ENCODE results near the gene TGFBR2. TPM values are rescaled to one million over a fixed set of nuclear protein-coding genes. Genes with fewer than 3 reads are reported as not detected.

TGFBR2 gene
- total RNA-seq, 1 donor from 2014 or later, result 25.7 TPM

- Mint-ChIP-seq H3K4me3 (ENCODE audit: unreplicated experiment) (no peak overlapping the region), H3K9me3 (ENCODE audit: low read depth) (peaks cover 3% of the 10 kb centered on the region), H3K27ac (ENCODE audit: unreplicated experiment) (no peak overlapping the region), H3K27me3 (ENCODE audit: low read depth) (no peaks in the 10 kb centered on the region), H3K4me1 (ENCODE audit: low read depth) (peaks cover 14% of the 10 kb centered on the region), H3K36me3 (ENCODE audit: low read depth) (no peaks in the 10 kb centered on the region)
- TF ChIP-seq CTCF (IDR thresholded peaks at IDR 0.05), result no peak
- DNase-seq (ENCODE audit: low spot score), result no peak
Measured at GRCh38 chr3:30723211-30723610, 116.8 kb downstream of the TGFBR2 start.

- Mint-ChIP-seq H3K27me3 (ENCODE audit: low read depth) (no peaks in the 10 kb centered on the region), H3K4me1 (ENCODE audit: low read depth) (peaks cover 21% of the 10 kb centered on the region), H3K36me3 (ENCODE audit: low read depth) (no peaks in the 10 kb centered on the region), H3K4me3 (ENCODE audit: unreplicated experiment) (no peak overlapping the region), H3K27ac (ENCODE audit: unreplicated experiment) (no peak overlapping the region), H3K9me3 (ENCODE audit: low read depth) (peaks cover 3% of the 10 kb centered on the region)
- no peak for DNase-seq (ENCODE audit: low spot score)
- TF ChIP-seq CTCF (IDR thresholded peaks at IDR 0.05), result no peak
Measured at GRCh38 chr3:30724863-30725262, 118.5 kb downstream of the TGFBR2 start.

- H3K9me3 Mint-ChIP-seq (ENCODE audit: low read depth), result no peaks in the 10 kb centered on the region
- no peak for TF ChIP-seq CTCF (IDR thresholded peaks at IDR 0.05)
- no peaks in the 10 kb centered on the region for H3K36me3 Mint-ChIP-seq (ENCODE audit: low read depth)
Measured at GRCh38 chr3:30728143-30728542, 121.7 kb downstream of the TGFBR2 start.

GRCh38 chr3:30729512-30729911 lies 123.1 kb downstream of the TGFBR2 start:
- TF ChIP-seq CTCF (IDR thresholded peaks at IDR 0.05), result no peak
- no peak for DNase-seq (ENCODE audit: low spot score)
- Mint-ChIP-seq H3K36me3 (ENCODE audit: low read depth) (no peaks in the 10 kb centered on the region), H3K9me3 (ENCODE audit: low read depth) (no peaks in the 10 kb centered on the region), H3K4me3 (ENCODE audit: unreplicated experiment) (no peak overlapping the region), H3K4me1 (ENCODE audit: low read depth) (peaks cover 6% of the 10 kb centered on the region), H3K27ac (ENCODE audit: unreplicated experiment) (no peak overlapping the region), H3K27me3 (ENCODE audit: low read depth) (no peaks in the 10 kb centered on the region)

More at GRCh38 chr3:30728143-30728542, 121.7 kb downstream of the TGFBR2 start:
- no peak for DNase-seq (ENCODE audit: low spot score)
- H3K4me1 Mint-ChIP-seq (ENCODE audit: low read depth), result peaks cover 6% of the 10 kb centered on the region
- H3K27me3 Mint-ChIP-seq (ENCODE audit: low read depth), result no peaks in the 10 kb centered on the region
- H3K4me3 Mint-ChIP-seq (ENCODE audit: unreplicated experiment), result no peak overlapping the region
- H3K27ac Mint-ChIP-seq (ENCODE audit: unreplicated experiment), result no peak overlapping the region

GRCh38 chr3:30729936-30730335 lies 123.5 kb downstream of the TGFBR2 start:
- no peaks in the 10 kb centered on the region for H3K9me3 Mint-ChIP-seq (ENCODE audit: low read depth)
- no peak for DNase-seq (ENCODE audit: low spot score)
- no peaks in the 10 kb centered on the region for H3K27me3 Mint-ChIP-seq (ENCODE audit: low read depth)
- H3K4me1 Mint-ChIP-seq (ENCODE audit: low read depth), result peaks cover 6% of the 10 kb centered on the region
- no peaks in the 10 kb centered on the region for H3K36me3 Mint-ChIP-seq (ENCODE audit: low read depth)
- H3K27ac Mint-ChIP-seq (ENCODE audit: unreplicated experiment), result no peak overlapping the region
- no peak for TF ChIP-seq CTCF (IDR thresholded peaks at IDR 0.05)
- H3K4me3 Mint-ChIP-seq (ENCODE audit: unreplicated experiment), result no peak overlapping the region

All from chondrocyte (in vitro differentiated cells).